Kidney glomerular epithelial cell (primary cell): ENCODE measurements around the gene IGSF21.

ENCODE experiments used
- DNase-seq: peaks from one replicate; lab custom pipeline; 2025; lab: John Stamatoyannopoulos, UW

The IGSF21 gene

GRCh38 chr1:18119771-18120377 lies 12.3 kb downstream of the IGSF21 start:
- DNase-seq: no peak

- DNase-seq: no peak
Observed at GRCh38 chr1:18120638-18121037, 13.0 kb downstream of the IGSF21 start.

- DNase-seq: no peak
Observed at GRCh38 chr1:18121072-18121820, 13.6 kb downstream of the IGSF21 start.

- no peak for DNase-seq
Observed at GRCh38 chr1:18123467-18123992, 15.9 kb downstream of the IGSF21 start.

- DNase-seq: no peak
Observed at GRCh38 chr1:18124977-18125376, 17.4 kb downstream of the IGSF21 start.

GRCh38 chr1:18126616-18127015 lies 19.0 kb downstream of the IGSF21 start:
- DNase-seq: no peak

GRCh38 chr1:18128298-18128697 lies 20.7 kb downstream of the IGSF21 start:
- no peak for DNase-seq

- no peak for DNase-seq
Observed at GRCh38 chr1:18130356-18130755, 22.8 kb downstream of the IGSF21 start.

- DNase-seq: no peak
Observed at GRCh38 chr1:18132022-18132710, 24.6 kb downstream of the IGSF21 start.

- DNase-seq: no peak
Observed at GRCh38 chr1:18132711-18133541, 25.3 kb downstream of the IGSF21 start.

GRCh38 chr1:18134324-18135046 lies 26.9 kb downstream of the IGSF21 start:
- DNase-seq: no peak

GRCh38 chr1:18137759-18138345 lies 30.3 kb downstream of the IGSF21 start:
- DNase-seq: no peak

- DNase-seq: no peak
Observed at GRCh38 chr1:18139198-18139981, 31.8 kb downstream of the IGSF21 start.

- no peak for DNase-seq
Observed at GRCh38 chr1:18140411-18140810, 32.8 kb downstream of the IGSF21 start.

GRCh38 chr1:18141661-18142060 lies 34.1 kb downstream of the IGSF21 start:
- DNase-seq: no peak

GRCh38 chr1:18142471-18142870 lies 34.9 kb downstream of the IGSF21 start:
- DNase-seq: no peak

GRCh38 chr1:18142969-18143368 lies 35.4 kb downstream of the IGSF21 start:
- DNase-seq: no peak

- DNase-seq: no peak
Observed at GRCh38 chr1:18144062-18144461, 36.5 kb downstream of the IGSF21 start.

- DNase-seq: no peak
Observed at GRCh38 chr1:18144916-18145647, 37.5 kb downstream of the IGSF21 start.
